Kidney capillary endothelial cell (primary cell): ENCODE results near the gene DGCR6L.
"Not testable (repeated sequence)": the region's sequence is repeated elsewhere in the genome, so short reads cannot be mapped to it uniquely, and the experiment has no call there.

Source experiments
- DNase-seq: peaks from one replicate; pipeline ENCODE4 v3.0.0-alpha.2; 2018; ENCODE audit warnings: low spot score

Gene DGCR6L

DNA sequence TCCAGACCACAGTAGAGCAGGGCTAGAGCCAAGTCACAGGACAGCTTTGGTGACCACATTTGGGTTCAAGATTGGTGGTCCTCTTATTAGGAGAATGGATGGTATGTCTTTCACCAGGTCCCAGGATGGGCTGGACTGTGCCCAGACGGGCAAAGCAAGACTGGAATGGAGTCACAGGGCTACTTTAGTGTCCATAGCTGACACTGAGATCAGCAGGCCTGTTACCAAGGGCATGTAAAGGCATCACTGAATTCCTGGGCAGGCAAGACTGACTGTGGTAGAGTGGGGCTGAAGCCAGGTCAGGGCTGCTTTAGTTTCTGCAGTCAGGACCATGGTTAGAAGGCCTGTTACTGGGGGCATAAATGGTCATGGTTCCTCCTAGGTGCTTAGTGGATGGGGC is 6.1 kb upstream of the DGCR6L start:
- DNase-seq = not testable (repeated sequence)

DNA sequence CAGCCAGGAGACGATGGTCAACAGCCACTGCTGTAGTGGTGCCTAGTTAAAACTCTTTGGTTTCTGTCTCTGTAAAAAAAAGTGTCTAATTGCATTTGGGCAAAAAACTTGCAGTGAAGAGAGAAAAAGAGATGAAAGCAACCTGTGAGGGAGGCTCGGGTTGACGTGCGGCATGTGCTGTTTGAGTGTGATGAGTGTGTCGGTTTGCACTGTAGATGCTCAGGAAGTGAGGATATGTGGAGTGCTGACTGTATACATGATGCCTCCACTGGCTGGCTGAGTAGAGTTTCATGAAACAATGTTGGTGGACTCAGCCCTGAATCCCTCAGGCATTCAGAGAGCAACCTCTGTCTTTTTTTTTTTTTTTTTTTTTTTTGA is 4.3 kb upstream of the DGCR6L start:
- no peak for DNase-seq

DNA sequence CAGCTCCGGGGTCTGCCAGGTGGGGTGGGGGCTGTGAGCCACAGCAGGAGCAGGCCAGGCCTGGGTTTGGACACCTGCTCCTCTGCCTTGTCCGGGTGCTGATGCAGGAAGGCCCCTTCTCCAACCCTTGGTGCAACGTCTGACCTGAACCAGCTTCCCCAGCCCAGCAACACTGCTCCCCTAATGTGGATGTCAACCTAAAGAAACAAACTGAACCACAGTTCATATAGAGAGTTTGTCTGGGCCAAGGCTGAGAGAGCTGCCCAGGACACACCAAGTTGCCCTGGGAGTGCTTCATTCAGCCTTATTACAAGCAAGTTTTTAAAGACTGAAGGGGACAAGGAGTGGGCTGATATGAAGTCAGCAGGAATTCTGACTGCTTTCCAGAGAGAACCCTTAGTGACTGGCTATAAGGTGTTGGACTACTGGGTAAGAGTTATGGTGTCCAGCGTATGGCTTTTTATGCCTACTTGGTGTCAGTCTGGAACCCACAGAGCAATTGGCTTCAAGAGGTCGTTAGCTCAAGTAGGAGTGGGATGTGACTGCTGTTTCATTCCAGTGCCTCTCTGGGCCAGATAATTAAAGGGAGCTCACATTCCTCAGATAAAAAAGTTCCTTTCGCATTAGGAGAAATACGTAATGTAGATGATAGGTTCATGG is 1.8 kb upstream of the DGCR6L start:
- not testable (repeated sequence) for DNase-seq

DNA sequence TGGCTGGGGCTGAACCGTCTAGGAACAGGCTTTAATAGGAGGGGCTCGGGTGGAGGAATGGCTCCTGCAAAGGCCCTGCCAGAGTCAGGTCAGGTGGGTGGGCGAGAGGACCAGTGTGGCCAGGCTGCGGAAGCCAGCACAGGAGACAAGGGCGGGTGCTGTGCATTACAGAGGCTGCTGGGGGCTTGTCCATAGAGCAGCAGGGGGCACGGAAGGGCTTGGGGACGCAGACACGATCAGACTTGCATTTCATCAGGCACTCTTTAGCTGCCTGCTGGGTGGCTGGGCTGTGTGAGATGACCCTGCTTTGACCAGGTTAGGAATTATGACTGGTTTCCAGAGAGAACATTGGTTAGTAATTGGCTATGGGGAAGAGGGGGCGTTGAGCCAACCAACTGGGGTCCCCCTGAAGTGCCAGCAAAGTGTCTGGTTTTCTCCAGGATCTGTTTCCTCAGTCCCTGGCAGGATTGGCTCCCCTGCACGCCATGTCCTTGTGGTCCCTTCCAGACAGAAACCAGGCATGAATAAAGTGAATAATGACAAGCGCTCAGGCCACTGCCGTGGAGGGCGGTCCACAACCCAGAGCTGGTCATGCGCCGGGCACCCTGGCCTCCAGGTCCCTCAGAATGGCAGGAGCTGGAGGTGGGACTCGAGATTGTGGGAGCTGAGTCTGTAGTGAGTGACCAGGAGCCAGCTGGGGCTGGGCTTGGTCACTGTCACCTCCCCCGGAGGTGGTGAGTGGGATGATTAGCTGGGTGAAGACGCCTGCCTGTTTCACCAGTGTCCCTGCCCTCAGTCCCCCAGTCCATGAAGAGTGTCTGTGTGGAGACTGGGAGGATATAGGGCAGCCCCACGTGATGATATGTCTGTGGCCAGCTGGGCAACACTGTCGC is 1.0 kb upstream of the DGCR6L start:
- not testable (repeated sequence) for DNase-seq

DNA sequence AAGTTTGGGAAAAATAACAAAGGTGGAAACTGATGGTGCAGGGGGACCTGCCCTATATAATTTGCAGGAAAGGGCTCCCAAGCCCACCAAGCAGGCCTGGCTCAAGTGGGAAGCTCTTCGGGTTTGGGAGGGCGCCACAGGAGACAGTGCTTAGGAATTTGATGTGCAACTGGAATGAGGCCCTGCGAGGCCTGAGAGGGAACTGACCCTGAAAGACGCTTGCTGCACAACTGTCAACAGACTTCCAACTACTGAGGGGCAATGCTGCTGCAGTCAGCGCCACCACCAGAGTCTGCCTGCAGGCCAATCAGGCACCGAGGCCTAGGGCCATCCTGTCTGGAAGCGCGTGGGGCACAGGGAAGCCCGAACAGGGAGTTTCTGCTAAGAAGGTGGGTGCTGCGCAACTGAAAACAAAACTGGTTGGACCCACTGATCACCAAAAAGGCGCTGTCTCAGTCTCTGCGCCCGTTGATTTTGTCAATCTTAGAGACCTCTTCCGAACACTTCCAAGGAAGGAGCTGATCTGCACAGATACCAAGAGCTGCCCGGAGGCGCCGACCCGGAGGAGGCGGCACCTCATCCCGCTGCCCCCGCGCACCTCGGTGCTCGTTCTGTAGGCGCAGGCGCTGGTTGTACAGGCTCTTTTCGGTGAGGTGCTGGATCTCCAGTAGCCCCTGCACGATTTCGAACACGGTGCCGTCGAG is 667 bp downstream of the DGCR6L start:
- no peak for DNase-seq

DNA sequence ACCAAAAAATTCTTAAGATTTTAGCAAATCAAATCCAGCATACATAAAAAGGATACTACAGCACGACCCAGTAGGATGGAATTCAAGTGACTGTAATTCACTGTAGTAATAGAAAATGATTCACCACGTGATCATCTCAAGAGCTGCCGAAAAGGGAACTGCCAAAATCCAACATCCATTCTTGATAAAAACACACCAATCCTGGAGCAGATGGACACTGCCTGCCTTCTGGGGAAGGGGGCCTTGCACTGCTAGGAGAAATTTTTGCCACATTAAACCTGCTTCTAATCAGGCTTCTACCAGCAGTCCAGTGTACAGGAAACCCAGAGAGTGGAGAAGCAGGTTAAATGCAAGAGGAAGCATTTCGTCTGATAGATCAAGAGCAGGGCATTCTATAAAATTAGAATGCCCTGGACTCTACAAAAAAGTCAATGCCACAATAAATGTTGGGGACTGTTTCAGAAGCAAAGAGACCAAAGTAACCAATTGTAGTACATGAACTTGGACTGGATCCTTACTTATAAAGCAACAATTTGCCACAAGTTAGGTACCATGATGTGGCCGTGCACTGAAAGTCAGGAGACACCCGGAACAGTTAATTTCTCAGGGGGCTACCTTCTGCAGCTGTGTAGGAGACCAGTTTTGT is 1.7 kb downstream of the DGCR6L start:
- not testable (repeated sequence) for DNase-seq

DNA sequence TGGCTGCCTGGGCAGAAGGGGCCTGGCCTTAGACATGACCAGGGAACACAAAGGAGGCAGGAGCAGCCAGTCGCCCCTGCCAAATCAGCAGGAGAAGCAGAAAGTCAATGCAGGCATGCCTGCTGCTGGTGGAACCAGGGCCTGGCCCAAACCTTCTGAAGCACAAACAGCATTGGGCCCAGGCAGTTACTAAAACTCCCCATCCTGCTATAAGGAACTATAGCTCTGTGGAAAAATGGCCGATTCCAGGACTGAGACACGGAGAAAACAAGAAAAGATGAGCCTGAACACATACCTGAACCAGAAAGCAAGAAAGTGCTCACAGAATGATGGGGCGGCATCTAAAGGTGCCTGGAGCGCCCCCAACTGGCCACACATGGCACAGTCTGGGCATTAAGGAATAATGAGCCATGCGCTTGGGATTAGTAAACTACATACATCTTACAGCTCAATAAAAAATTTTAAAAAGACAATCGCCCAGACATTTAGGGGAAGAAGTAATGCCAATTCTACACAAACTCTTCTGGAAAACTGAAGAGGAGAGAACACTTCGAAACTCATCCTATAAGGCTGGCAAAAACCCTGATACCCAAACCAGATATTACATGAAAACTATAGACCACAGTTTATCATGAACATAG is 2.3 kb downstream of the DGCR6L start:
- DNase-seq = not testable (repeated sequence)

DNA sequence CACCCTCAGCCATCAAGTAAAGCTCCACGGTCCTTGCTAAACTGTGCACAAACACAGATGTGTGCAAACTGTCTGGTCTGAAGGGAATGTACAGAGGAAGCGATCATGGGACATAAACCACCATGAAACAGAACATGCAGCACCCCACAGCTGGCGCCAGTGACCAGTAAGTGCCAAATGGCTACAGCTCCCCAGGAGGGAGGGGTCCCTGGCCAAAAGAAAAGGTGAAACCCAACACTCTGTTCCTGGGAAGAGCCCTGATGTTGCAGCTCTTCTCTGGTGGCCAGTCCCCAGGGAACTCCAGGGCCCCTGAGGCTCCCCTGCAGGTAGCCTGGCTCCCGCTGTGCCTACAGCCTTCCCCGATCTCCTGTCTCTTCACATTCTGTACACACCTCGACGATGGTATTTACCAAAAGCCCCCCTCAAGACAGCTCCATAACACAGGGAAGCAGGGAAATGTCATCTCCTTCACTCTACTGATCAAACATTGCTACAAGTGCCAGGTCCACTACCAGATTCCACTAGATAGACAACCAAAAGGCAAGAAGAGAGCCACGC is 2.9 kb downstream of the DGCR6L start:
- DNase-seq = no peak

DNA sequence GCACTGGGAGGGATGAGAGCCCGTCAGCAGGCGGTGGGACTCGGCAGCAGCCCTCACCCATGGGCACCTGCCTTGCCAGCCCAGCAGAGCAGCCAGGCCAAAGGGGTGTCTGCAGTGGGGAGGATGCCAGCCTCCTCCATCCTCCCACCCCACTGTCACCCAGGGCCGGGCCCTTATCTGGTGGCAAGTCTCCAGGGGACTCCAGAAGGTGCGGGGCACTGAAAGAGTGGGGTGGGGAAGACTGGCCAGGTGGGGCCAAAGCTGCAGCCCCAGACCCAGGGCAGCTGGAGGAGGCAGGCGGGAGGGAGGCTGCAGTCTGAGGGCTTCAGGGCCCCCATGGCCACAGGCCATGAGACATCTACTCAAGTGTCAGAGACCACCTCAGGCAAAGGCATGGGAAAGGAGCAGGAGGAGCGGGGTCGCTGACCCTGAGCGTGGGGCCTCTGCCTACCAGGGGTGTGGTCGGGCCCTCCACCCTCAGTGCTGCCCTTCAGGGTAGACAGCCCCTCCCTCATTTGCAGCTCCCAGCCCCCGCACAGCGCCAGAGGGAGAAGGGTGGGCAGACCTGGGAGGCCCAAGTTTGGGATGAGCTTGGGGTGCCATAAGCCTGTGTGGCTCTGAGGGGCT is 3.5 kb downstream of the DGCR6L start:
- no peak for DNase-seq

DNA sequence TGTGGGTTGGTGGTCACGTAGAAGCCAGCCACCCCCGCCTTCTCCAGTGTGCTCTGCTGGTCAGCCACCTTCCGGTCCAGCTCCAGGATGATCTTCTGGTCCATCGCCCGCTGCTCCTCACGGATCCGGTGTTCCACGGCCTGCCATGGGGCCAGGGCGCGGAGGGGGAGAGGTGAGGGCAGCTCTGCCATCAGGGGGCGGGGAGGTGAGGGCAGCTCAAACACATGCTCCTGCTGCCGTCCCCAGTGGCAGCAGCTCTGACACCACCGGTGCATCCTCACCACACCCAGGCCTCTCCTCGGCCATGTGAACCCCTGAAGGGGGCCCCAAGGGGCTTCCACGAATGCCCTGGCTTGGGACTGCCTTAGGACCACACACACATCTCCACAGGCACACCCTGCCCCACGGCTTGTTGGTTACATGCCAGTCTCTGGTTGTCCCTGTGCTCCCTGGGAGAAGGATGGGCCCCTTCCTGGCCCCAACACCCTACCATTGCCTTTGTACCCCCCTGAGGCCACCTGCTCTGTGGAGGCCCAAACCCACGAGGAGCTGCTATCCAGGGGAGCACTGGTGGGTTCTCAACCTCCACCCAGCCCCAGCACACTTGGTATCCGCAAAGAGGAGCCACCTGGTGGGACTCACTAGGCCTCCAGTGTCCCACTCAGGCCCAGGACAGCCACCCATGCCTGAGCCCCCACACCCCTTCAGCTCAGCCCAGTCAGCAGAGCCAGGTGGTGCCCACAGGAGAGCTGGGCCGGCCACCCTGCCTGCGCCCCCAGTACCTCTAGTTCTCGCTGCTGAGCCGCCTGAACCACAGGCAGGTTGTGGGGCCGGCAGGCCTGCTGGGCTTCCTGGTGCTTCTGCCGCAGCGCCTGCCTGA is 4.3 kb downstream of the DGCR6L start:
- no peak for DNase-seq

DNA sequence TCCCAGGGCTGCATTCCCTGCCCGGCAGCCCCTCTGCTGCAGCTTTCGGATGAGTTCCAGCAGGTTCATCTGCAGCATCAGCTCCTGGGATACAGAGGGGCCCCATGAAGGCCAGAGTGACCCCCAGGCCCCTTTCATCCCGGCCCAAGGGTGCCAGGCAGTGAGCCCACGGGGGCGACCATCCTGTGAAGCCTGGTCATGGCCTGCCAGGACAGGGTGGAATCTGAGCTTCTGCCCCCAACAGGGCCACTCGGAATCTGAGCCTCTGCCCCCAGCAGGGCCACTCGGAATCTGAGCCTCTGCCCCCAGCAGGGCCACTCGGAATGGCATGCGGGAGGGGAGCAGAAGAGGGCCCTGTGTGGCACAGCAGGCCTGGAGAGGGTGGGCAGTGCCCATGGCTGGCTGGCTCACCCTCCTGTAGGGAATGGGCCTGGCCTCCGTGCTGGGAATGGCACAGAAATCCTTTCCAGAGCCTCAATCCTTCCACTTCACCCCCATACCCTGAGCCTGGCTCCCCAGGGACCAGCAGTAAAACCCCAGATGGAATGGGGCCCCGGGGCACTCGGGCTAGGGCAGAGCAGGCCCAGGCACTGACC is 5.0 kb downstream of the DGCR6L start:
- DNase-seq = not testable (repeated sequence)

DNA sequence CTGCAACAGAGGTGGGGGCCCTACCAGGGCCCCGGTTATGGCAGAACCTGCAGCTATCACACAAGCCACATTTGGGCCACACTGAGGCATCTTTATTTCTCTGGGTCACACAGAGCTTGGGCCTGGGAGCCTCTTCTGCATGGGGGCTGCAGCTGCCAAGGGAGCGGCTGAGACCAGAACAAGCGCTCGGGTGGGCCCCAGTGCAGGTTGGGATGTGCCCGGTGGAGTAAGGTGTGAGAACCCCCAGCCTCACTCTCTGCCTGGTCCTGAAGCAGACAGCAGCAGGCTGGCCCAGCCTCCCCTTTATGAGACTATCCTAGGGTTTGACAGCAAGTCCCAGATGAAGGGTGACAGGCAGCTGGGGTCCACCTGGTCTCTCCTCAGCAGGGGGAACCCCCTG is 5.7 kb downstream of the DGCR6L start:
- not testable (repeated sequence) for DNase-seq

DNA sequence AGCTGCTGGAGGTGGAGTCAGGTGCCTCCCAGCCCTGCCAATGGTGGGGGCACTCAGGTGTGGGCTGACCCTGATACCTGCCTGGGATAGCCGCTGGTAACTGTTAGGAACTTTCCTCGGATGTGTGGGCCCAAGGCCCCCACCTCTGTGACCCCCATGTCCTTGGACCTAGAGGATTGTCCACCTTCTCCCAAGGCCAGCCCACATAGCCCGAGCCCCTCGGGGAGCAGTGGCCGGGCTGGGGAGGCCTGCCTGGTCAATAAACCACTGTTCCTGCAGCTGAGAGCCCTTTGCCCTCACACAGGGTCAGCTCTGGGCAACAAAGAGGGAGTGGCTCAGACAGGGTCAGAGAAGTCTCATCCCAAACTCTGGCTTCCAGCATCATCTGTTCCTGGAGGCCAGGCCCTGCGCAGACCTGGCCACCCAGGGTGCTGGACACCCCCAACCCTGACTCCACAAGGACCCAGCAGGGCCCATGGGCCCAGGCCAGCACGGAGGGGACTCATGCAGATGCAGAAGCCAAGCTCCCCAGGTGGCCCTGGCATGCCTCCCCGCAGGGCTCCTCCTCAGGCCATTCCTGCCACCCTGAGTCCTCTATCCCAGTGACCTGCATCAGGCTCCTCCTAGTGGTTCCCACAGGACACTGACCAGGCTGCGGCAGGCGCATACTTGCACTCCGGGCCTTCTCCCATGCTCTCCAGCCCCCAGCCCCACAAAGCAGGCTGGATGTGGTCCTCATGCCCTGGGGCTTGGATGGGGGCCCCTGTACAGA is 6.4 kb downstream of the DGCR6L start:
- DNase-seq = not testable (repeated sequence)

DNA sequence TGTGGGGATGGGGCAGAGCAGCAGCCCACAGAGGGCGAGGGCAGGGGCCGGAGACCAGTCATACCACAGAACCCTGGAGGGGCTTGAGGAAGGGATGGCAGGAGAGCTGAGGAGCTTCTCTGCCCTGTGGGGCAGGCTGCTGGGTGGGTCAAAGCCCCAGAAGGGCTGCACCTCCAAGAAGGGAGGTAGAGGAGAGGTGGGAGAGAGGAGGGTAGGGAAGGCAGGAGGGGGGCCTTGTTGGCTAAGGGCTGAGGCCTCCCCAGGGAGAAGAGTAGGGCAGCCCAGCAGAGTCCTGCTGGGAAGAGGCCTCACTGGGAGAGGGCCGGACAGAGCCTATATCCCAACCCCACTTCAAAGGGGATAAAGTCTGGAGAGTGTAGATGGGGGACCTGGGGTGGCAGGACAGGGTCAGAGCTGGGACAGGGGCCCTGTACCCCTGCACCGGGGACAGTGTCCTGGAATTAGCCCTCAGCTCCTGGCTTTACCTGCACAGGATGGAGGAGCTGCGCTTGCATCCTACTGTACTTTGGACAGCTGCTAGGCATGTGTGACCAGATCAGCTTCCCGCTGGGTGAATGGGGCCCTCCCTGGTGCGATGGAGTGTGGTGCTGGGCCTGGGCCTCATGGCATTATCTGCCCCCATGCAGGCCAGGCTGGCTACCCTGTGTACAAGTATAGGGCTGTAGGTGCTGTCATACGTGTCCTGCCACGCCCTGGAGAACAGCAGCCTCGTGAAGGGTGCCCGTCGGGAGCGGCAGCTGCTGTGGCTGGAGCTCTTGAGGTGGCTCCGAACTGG is 7.3 kb downstream of the DGCR6L start:
- DNase-seq = no peak

DNA sequence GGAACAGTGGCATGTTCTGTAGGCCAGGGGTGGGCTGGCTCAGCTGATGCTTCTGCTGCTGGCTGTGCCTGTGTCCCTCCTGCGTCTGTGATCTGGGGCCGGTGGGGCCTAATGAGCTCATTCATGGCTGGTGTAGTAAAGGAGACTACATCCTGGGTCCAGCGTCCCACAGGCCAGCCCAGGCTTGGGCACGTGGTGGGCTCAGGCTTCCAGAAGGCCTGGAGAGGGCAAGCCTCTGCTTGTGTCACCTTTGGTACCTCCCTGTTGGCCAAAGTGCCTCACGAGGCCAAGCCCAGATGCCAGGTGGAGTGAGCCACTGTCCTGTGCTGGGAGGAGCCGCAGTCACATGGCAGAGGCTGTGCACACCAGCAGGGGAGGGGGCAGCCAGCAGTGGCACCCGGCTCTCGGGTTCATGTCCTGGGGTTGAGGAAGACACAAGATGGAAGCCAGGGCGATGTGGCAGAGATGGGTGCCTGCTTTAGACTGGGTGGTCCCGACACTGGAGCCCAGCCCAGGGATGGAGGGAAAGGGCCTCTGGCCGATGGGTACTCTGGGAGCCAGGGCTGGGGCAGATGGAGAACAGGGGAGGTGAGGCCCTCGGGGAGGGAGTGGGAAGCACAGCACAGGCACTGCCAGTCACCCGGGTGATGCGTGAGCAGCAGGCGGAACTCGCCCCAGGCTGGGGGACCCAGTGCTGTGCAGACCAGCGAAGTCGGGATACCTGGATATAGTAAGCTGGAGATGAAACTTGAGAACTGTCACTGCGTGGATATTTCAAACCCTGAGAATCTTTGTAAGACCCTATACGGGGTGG is 8.4 kb downstream of the DGCR6L start:
- not testable (repeated sequence) for DNase-seq

DNA sequence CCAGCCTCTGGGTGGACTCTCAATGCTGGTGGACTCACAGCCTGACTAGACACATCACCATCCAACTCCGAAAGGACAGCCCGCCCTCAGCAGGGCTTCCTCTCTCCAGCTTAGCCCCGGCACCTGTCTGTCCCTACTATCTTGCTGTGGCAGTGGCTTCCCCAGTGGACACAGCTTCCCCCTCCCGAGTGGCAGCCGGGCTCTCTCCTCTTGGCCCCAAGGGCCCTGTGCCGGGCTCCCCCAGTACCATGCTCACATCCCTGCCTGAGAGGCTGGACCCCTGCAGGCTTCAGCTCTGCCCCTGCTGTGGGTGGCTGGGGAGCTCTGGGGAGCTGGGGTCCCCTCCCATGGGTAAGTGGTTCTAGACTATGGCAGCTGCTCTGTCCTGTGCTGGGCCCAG is 9.1 kb downstream of the DGCR6L start:
- DNase-seq = not testable (repeated sequence)

DNA sequence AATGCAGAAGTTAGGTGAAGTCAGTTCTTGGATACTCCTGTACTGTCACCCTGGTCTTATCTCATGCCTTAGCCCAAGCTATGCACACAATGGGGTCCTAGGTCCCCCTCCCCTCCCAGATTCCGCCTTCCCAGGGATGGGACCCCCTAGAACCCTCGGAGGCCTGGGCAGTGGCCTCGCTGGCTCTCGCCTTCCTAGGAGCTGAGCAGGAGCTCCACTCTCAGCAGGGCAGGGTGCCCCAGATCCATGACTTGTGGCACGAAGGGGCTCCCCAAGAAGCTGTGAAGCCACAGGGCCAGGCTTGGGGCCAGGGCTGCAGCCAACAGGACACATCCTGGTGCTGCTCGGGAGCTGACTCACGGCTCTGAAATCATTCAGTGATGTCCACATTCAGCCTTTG is 9.7 kb downstream of the DGCR6L start:
- DNase-seq = not testable (repeated sequence)
